AG10803 (cell line): ENCODE data around the gene MFSD6.

Source experiments
- DNase-seq: peaks from one replicate; pipeline ENCODE4 v3.0.0; 2010; ENCODE audit warnings: low read depth
- H3K4me3 ChIP-seq: 2 replicates; pipeline ENCODE4 v1.5.1; 2011; ENCODE audit warnings: mild to moderate bottlenecking, low read length, control low read depth
- TF ChIP-seq, protein P1 (sequence below): conservative IDR thresholded peaks from 2 replicates; pipeline ENCODE4 v1.5.1; 2011; ENCODE audit warnings: mild to moderate bottlenecking, low read length, control low read depth, inconsistent platforms

The MFSD6 gene

DNA sequence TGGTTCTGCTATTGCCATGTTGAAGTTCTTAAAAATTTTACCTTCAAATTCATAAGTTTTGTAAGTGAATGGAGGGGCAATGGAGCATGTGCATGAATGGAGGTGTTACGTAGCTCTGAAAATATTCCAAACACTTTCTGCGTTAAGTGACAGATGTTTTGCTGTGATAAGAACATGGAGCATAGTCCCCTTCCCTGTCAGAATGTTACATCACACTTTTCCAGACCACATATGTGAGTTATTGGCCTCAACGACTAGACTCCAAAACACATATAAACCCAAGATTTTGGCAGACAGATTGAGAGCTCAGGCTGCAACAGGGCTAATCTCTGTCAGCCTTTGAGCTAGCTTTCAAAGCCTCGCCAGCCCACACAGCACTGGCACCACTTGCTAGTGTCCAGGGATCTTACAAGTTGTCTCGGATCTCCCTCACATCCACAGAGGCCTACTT lies 27.2 kb upstream of the MFSD6 start:
- TF ChIP-seq, protein P1, sequence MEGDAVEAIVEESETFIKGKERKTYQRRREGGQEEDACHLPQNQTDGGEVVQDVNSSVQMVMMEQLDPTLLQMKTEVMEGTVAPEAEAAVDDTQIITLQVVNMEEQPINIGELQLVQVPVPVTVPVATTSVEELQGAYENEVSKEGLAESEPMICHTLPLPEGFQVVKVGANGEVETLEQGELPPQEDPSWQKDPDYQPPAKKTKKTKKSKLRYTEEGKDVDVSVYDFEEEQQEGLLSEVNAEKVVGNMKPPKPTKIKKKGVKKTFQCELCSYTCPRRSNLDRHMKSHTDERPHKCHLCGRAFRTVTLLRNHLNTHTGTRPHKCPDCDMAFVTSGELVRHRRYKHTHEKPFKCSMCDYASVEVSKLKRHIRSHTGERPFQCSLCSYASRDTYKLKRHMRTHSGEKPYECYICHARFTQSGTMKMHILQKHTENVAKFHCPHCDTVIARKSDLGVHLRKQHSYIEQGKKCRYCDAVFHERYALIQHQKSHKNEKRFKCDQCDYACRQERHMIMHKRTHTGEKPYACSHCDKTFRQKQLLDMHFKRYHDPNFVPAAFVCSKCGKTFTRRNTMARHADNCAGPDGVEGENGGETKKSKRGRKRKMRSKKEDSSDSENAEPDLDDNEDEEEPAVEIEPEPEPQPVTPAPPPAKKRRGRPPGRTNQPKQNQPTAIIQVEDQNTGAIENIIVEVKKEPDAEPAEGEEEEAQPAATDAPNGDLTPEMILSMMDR, result no peak
- no peak overlapping the region for H3K4me3 ChIP-seq
- DNase-seq, result no peak

DNA sequence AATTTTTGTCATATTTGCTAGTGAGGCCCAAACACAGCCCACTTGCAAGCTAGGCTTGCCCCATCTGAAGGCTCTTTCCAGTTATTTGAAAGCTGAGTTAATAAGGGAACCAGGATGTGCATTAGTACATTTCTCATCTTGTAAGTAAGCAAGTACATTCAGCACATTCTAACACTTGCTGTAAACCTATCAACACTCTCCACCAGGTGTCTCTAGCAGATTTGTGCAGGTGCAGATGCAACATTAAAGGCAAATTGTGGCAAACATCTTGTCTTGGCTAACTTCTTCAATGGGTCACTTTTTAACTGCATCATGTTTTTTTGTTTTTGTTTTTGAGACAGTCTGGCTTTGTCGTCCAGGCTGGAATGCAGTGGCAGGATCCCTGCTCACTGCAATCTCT lies 25.3 kb upstream of the MFSD6 start:
- peak; percentile 29 for DNase-seq
- no peak overlapping the region for H3K4me3 ChIP-seq
- TF ChIP-seq, protein P1, result peak; percentile 37

DNA sequence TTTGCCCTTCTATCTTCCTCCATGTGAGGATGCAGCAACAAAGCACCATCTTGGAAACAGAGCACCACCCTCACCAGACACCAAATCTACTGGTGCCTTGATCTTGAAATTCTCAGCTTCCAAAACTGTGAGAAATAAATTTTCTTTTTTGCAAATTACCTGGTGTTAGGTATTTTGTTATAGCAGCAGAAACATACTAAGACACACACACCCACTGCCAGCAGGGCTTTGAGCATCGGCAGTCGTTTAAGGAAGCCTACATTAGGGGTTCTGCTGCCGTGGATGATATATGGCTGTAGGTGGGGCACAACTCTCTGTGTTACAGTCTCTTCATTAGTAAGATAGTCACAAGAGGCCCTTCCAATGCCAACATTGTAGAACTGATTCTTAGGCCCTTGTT lies 20.7 kb upstream of the MFSD6 start:
- DNase-seq, result no peak
- TF ChIP-seq, protein P1, result no peak
- no peak overlapping the region for H3K4me3 ChIP-seq

DNA sequence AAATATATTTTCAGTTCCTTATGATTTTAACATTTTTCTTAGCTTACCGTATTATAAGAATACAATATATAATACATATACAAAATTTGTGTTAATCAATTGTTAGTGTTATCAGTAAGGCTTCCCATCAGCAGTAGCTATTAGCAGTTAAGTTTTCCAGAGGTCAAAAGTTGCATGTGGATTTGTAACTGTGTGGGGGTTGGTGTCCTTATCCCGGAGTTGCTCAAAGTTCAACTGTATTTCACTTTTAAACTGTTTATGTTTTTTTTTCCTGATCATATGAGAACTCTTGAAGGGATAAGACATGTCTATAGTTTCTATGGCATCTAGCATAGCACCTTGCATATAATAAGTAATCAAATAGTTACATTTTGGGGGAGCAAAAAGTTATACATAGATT lies 11.9 kb upstream of the MFSD6 start:
- no peak overlapping the region for H3K4me3 ChIP-seq
- TF ChIP-seq, protein P1, result no peak
- no peak for DNase-seq

DNA sequence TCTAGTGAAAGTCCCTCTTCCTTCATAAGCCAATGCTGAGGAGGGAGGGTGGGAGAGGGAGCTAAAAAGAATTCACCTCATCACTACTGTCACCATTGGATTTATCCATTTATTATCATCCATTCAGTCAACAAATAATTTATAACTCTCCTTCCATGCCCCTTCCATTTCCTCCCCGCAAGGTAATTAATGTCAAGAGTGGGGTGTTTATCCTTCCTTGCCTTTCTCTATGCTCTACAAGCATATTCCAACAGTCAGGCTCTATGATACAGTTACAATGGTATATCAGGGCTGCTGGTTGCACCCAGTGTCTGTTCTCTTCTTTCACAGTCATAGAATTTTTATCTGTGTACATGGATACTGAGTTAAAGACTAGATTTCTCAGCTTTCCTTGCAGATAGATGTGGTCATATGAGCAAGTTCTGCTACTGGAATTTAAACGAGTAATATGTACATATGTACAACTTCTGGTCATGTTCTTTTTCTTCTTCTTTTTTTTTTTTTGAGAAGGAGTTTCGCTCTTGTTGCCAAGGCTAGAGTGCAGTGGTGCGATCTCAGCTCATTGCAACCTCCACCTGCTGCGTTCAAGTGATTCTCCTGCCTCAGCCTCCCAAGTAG lies 5.1 kb upstream of the MFSD6 start:
- DNase-seq, result no peak
- TF ChIP-seq, protein P1, result no peak

DNA sequence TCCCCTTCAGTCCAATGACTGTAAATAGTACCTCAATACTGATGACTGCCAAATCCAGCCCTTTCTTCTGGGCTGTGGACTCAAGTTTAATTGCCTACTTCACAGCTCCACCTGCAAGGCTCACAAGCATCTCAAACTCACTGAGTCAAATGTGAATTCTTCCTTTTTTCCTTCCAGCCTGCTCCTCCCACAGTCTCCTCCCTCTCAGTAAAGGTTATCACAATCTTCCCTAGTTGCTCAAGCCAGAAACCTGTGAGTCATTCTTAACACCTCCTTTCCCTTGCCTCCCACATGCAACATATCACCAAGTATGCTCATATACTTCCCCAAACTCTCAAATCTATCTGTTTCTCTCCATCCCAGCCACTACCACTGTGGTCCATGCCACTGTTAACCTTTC lies 3.7 kb upstream of the MFSD6 start:
- no peak for DNase-seq
- TF ChIP-seq, protein P1, result no peak
- no peak overlapping the region for H3K4me3 ChIP-seq

More for the DNA sequence above, 5.1 kb upstream of the MFSD6 start:
- H3K4me3 ChIP-seq, result no peak overlapping the region

DNA sequence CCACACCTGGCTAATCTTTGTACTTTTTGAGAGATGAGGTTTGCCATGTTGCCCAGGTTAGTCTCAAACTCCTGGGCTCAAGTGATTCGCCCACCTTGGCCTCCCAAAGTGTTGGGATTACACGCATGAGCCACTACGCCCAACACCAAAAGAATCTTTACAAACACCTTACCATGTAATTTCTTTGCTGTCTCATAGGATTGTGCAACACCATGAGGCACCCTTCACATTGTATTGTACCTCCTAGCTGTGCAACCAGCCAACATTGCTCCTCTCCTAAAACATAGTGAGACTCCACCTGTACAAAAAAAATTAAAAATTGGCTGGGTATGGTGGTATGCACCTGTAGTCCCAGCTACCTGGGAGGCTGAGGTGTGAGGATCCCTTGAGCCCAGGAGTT lies 3.1 kb upstream of the MFSD6 start:
- DNase-seq, result no peak
- TF ChIP-seq, protein P1, result no peak
- no peak overlapping the region for H3K4me3 ChIP-seq
